Measurements from ENCODE around the gene MID1IP1.

DNA sequence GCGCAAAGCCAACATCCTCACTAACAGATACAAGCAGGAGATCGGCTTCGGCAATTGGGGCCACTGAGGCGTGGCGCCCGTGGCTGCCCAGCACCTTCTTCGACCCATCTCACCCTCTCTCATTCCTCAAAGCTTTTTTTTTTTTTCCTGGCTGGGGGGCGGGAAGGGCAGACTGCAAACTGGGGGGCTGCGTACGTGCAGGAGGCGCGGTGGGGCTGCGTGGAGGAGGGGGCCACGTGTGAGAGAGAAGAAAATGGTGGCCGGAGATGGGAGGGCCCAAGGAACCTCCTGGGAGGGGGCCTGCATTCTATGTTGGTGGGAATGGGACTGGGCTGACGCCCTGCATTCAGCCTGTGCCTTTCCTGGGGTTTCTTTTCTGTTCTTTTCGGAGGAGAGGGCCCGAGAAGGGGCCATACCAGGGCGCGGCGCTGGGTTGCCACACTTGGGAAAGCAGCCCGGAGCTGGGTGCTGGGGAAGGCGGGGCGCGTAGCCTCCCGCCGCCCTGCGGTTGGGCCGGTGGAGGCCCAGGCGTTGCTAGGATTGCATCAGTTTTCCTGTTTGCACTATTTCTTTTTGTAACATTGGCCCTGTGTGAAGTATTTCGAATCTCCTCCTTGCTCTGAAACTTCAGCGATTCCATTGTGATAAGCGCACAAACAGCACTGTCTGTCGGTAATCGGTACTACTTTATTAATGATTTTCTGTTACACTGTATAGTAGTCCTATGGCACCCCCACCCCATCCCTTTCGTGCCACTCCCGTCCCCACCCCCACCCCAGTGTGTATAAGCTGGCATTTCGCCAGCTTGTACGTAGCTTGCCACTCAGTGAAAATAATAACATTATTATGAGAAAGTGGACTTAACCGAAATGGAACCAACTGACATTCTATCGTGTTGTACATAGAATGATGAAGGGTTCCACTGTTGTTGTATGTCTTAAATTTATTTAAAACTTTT is 4.5 kb downstream of the MID1IP1 start:
- TF ChIP-seq POLR2AphosphoS5 (IDR thresholded peaks at IDR 0.05) (peak in 2 of 3 donors; percentile 48 to 69), POLR2A (IDR thresholded peaks at IDR 0.05) (no peak)
